ENCODE results near the gene ADAMTS2.

Gene ADAMTS2

GRCh38 chr5:179371681-179372680, 26.7 kb upstream of the ADAMTS2 start:
- no peak for DNase-seq

GRCh38 chr5:179371121-179371510, 25.9 kb upstream of the ADAMTS2 start:
- no peak for DNase-seq

DNA sequence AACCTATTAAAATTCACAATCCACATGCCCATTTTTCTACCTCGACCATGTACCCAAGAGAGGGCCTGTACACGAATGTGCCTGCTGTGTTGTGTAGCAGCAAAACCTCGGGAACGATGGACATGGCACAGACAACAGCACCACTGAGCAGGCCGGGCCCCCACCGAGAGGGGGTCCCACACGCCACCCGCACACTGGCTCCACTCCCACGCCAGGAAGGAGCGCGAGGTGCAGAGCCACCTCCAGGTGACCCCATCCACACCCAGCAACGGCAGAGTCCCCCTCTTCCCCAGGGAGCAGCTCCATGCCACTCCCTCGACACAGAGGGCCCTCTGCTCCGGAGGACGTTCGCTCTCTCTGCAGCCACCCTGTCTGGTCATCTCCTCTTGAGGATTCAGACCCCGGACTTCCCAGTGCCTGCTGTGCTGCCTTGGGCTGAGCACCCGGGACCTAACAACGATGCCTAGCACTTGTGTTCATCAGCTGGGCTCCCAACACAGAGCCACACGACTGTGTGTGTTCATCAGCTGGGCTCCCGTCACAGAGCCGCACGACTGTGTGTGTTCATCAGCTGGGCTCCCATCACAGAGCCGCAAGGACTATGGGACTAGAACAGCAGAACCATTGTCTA, 25.3 kb upstream of the ADAMTS2 start:
- no peak for DNase-seq

DNA sequence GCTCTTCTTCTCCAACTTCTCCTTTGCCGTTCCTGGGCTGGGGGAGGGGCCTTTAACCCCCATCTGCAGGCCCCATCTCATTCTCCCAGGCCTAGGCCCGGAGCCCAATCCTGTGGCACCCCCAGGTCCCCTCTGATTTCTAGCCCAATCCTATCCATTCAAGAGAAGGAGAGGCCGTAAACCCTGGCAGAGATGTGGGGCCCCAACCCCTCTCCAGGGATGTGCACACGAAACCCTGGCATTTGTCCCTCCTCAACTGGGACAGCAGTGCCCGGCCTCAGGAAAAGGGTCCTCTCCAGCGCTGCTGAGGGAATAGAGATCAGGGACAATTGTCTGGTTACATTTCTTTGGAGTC, 24.2 kb upstream of the ADAMTS2 start:
- no peak for DNase-seq

GRCh38 chr5:179368806-179369529, 23.7 kb upstream of the ADAMTS2 start:
- no peak for DNase-seq

DNA sequence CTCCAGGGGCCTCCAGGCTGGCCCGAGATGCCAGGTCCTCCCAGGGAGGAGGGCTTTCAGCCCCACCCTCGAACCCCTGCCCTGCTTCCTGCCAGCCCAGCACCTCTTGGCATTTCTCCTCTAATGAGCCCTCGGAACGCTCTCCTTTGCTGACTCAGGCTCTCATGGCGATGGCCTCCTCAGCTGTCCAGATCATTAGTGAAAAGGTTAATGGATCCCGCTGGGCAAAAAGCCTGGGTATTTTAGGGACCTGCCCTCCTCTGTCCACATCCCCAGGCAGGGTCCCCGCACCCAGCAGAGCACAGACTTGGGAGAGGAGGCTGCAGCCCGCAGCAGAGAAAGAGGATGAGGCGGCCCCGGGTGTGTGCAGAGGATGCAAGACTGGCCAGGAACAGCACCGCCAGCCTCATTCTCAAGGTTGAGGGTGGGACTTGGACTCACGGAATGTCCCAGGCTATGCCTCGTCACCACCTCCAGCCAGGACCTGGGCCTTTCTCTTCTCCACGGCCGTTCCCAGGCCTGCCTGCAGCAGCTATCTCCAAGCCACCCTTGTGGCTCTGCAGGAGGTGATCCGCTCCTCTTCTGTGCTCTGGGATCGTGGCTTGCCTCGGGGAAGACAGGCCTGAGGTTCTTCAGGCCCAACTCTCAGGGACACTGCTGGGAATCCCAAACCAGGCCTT, 23.0 kb upstream of the ADAMTS2 start:
- DNase-seq, result no peak

- no peak for DNase-seq
Measured at GRCh38 chr5:179367491-179367890, 22.2 kb upstream of the ADAMTS2 start.

GRCh38 chr5:179362355-179362754, 17.1 kb upstream of the ADAMTS2 start:
- no peak for DNase-seq

- DNase-seq, result no peak
Measured at GRCh38 chr5:179361037-179361603, 15.9 kb upstream of the ADAMTS2 start.

GRCh38 chr5:179357031-179357430, 11.8 kb upstream of the ADAMTS2 start:
- no peak for DNase-seq

DNA sequence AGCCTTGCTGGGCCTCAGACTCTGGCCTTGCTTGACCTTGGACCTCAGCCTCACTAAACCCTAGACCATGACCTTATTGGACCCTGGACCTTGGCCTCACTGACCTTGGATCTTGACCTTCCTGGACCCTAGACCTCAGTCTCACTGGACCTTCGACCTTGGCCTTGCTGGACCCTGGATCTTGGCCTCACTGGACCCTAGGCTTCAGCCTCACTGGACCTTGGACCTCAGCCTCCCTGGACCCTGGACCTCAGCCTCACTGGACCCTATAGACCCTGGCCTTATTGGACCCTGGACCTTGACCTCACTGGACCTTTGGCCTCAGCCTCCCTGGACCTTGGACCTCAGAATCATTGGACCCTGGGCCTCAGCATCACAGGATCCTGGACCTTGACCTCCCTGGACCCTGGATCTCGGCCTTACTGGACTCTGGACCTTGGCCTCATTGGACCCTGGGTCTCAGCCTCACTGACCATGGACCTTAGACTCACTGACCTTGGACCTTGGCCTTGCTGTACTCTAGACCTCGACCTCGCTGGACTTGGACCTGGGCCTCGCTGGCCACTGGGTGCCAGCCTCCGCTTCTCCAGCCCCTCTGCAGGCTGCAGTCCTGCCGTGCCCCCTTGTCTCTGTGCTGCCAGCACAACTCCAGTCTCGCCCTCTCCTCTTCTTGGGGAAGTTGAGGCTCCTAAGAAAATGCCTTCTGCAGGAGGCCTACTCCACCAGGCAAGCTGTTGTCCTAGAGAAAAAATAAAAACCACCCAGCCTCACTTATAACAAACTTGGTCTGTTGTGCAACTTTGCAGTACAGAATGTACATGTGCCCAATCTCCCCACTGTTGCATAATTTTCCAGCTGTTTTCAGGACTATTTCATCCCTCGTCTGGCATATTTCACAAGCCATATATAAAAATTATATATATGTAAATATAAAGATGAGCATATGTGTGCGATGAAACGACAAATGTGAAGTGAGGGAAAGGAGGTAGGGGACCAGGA, 11.0 kb upstream of the ADAMTS2 start:
- no peak for DNase-seq

GRCh38 chr5:179354305-179354882, 9.1 kb upstream of the ADAMTS2 start:
- DNase-seq, result no peak

DNA sequence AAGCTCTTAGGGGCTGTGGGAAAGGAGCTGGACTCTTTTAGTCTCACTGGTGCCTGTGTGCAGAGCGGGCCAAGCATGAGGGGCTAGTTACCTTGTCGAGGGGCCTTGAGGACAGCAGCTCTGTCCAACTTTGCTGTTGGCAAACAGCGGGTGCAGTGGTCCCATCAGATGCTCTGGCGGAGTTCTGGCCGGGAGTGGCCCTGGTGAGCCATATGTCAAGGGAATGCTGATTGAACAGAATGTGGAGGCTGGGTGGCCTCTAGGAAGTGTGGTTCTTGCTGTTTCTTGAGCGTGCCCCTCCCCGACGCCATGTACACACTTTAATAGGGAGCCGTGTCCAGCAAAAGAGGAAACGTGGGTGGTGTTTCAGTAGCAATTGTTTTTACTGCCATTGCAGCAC, 3.6 kb upstream of the ADAMTS2 start:
- no peak for DNase-seq

- no peak for DNase-seq
Measured at GRCh38 chr5:179348011-179348530, 2.8 kb upstream of the ADAMTS2 start.

DNA sequence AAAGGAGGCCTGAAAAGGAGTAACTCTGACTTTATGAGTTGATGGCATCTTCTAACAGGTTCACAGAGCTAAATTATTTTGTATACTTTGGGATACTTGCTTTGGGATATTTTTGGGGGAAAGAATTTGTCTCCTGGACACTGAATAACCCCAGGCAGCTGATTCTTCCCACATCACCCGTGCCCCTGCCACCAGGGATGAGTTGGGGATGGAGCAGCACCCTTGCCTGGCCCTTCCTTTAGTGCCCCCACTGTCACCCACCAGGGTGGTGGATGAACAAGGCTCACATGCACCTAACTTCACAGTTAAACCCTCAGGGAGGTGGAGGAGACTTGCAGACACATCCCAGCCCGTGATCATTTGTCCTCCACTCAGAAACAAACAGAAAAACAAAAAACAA, 2.3 kb upstream of the ADAMTS2 start:
- DNase-seq, result no peak

- no peak for DNase-seq
Measured at GRCh38 chr5:179346875-179347274, 1.6 kb upstream of the ADAMTS2 start.

- no peak for DNase-seq
Measured at GRCh38 chr5:179346401-179346800, 1.1 kb upstream of the ADAMTS2 start.

DNA sequence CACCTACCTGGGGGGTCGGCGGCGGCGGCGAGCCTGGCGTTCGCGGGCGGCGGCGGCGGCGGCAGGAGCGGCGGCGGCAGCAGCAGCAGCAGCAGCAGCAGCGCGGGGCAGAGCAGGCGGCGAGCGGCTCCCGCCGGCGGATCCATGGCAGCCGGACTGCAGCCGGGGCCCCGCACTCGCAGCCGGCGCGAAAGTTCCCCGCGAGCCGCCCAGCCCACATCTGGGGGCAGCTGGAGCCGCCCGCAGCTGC, 153 bp downstream of the ADAMTS2 start:
- no peak for DNase-seq

DNA sequence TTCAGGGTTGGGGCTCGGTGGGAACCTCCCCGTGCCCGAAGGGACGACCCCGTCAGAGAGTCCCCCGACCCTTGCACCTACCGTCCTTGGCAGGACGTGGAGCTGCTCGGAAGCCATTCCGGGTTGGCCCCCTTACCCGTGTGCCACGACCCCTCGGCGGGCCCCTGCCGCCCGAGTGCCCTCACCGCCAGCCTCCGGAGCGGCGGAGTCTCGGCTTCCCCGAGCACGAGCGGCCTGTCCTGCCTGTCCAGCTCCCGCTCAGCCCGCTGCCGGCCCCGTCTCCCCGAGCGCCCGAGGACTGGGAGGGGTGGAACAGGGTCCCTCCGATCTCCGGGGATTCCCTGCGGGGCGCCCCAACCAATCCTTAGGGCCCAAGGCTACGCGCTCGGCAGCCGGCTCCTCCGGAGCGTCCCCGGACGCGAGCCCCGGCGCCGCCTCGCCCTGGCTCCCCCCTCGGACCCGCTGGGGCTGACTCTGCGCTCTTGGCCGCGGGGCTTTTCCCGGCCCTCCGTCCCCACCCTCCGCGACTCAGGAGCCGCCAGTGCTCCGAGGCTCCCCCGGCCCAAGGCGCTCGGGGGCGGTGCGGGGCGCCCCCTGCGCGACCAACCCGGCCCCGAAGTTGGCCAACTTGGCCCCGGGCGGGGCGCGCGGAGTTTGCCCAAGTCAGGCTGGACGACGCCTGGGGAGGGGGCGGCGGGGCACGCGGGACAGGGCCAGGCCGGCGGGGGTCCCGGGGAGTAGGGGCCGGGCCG, 654 bp downstream of the ADAMTS2 start:
- no peak for DNase-seq

DNA sequence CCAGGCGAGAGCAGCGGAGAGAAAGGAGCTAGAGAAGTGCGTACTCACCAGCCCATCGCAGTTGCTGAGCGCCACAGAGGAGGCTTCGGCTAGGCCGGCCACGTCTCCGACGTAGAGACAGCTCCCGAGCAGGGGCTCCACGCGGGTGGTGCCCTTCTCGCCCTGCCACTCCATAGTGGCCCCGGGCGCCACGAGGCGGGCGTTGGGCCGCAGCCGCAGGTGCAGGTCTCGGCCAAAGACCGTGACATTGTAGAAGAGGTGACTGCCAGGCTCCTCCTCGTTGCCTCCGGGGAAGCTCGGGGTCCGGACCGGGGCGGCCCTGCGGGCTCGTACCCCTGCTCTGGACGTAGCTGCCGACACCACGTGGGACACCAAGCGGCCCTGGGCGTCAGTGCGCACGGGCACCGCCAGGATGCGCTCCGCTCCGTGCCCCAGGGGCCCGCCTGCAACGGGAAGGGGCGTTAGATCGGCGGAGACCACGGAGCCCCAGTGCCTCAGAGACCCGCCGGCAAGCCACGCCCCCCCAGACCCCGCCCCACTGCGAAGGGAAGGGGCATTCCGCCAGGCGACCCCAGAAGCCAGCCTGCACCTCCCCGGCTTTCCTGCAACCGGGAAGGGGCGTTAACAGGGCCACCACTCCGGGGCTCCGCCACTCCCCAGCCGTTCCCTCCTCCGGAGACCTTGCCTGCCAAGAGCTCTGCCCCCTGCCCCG, 1.4 kb downstream of the ADAMTS2 start:
- DNase-seq, result no peak
